ENCODE results near the gene THPO.

- TF ChIP-seq CTCF (conservative IDR thresholded peaks at IDR 0.05) (no peak), ZFX (IDR thresholded peaks at IDR 0.05) (no peak)
Measured at GRCh38 chr3:184352149-184352785, 25.7 kb downstream of the THPO start.
